ACHN (cell line): Measurements from ENCODE around the gene AQR.

Experiments used
- DNase-seq: peaks from one replicate; pipeline ENCODE4 v3.0.0-alpha.2; 2015
- in situ Hi-C: cut with HindIII; loops from 2 replicates; pipeline ENCODE4 v1.10.0; 2017; ENCODE audit warnings: low sequenced_read_pairs, low pct_ligation_motif_present, low pct_unique_long_range_greater_than_20kb

AQR gene

DNA sequence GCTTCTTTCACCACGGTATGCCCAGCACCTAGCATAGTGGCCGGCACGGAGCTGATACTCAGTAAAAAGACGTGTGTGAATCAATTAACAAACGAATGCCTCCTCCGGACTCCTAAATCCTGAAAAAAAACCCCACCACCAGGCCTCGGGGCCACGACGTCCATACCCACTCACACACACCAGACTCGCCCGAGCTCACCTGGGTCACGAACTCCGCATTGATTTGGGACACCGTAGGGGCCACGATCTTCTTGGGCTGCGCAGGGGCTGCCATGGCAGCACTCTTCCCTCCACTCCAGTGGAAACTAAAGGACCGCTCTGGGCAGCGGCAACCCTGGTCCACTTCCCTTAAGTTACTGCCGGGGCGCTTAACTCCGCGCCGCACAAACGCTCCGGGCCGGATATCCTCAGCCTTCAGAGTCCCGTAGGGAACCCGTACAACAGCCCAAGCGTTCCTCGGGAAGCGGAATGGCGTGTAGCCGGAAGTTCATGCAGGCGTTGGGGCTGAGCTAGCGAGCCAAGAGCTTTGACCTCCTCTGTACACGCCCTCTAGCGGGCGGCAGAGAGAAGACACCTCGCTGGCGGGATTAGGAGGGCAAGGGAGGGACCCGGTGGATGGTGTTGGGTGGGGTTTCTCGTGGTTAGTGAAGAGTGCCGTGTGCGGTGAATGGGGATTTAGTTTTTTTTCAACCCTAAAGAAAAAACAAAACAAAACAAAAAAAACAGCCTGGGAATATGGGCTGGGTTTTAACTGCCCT lies at the start of gene AQR:
Gene AQR, minus strand, starts transcription at position 403 of the 758 bp plus-strand sequence. Its CDS starts 129 bp downstream, at position 274.
- in situ Hi-C loops: no loop called here
- peak; percentile 96 for DNase-seq

GRCh38 chr15:35014241-35014640 lies 44.7 kb upstream of the AQR start:
- in situ Hi-C loops: no loop called here
- DNase-seq: no peak

GRCh38 chr15:35013370-35013769 lies 43.8 kb upstream of the AQR start:
- DNase-seq: no peak
- in situ Hi-C loops: no loop called here

DNA sequence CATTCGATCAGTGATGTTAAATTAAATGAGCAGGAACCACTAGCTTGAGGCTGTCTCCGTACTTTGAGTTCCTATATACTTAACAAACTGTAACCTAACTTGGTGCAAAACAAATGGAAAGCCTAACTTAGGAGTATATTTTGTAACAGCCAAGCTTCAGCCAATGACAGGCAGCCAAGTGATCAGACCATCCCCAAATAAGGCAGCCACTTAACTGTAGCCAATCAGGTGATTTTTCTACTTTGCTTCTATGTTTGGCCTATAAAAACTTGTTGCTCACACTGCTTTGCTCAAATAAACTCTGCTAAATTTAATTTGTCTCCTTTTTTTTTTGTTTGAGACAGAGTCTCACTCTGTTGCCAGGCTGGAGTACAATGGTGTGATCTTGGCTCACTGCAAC lies 37.9 kb upstream of the AQR start:
- no peak for DNase-seq
- in situ Hi-C loops: no loop called here

GRCh38 chr15:35005933-35006332 lies 36.4 kb upstream of the AQR start:
- no peak for DNase-seq
- in situ Hi-C loops: no loop called here

DNA sequence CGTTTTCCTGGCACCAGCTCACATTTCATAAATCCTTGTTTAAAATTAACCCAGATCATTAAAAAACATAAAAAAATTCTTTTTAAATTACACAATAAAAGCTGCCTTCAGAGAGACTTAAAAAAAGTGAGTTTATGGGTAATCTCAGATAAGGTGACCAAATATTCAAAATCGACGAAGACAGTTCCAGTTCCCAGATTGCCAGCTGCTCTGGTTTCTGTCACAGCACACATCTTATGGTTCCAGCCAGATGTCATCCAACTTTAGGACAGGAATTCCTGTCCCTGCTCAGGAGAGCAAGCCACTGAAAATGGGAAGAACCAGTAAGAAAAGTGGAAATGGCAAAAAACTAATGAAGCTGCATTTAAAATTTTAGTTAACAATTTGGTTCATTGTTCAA lies 34.4 kb upstream of the AQR start:
- in situ Hi-C loops: no loop called here
- no peak for DNase-seq

- in situ Hi-C loops: no loop called here
- no peak for DNase-seq
Observed at GRCh38 chr15:35000511-35000910, 31.0 kb upstream of the AQR start.

GRCh38 chr15:34999906-35000305 lies 30.4 kb upstream of the AQR start:
- in situ Hi-C loops: no loop called here

DNA sequence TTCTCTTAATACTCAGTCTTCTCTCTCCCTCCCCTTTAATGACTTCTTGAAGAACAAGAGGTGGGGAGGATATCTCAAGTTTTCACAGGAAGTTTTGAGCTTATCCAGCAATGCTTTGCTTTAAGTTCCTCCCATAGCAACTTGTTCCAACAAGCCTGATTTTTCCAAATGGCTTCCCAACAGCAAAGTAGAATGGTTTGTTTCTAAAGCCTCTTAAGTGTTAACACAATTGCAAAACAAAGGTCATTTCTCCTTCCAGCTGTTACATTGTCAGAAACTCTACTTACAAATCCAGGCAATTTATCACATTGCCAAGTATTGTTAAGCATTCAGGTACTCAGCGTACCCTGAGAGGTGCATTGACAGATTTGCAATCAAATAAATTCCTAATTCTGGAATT lies 25.4 kb upstream of the AQR start:
- DNase-seq: no peak
- in situ Hi-C loops: no loop called here

More at GRCh38 chr15:34999906-35000305, 30.4 kb upstream of the AQR start:
- no peak for DNase-seq

GRCh38 chr15:34993877-34994276 lies 24.3 kb upstream of the AQR start:
- DNase-seq: no peak
- in situ Hi-C loops: no loop called here

DNA sequence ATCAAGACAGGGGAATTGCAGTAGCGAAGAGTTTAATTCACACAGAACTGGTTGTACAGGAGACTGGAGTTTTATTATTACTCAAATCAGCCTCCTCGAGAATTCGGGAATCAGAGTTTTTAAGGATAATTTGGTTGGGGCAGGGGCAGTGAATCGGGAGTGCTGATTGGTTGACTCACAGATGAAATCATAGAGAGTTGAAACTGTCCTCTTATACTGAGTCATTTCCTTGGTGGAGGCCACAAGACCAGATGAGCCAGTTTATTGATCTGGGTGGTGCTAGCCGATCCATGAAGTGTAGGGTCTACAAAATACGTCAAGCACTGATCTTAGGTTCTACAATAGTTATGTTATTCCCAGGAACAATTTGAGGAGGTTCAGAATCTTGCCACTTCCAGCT lies 23.9 kb upstream of the AQR start:
- DNase-seq: no peak
- in situ Hi-C loops: no loop called here

DNA sequence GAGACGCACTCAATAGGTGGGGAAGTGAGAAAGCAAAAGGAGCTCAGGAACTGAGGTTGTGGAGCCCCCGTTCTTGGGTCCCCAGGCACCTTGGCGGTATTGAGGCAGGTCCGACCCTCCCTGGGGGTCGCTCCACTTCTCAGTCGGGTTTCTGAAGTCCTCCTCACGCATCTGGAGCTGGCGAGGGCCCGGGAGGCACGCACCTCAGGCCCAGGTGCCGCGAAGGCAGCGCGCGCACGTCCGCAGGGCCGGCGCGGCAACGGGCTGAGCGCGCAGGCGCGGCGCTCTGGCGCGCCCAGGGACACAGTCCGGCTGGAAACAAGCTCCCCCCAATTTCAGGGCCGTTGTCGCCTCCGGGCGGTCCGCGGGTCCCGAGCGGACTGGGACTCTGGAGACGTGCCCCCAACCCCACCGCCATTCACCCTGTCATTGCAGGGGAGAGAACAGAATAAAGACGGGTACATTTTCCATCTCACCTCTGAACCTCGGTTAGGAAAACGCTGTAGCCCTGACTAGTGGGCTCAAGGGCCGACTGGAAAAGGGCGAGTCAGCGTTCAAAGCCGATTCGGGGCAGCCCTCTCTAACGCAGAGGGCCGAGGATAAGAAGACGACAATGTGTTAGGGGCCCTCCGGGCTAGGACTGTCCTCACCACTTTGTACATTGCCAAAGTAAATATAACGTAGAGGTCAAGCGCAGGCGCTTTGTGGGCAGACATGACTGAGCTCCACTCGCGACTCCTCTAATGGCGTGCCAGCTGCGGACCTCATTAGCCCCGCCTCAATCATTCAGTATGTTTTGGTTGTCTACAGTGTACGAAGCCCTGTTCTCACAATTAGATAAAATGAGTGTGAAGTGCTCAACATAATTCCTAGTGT lies 18.7 kb upstream of the AQR start, which contains the start of gene ZNF770:
Gene ZNF770, minus strand, starts transcription at position 261 of the 876 bp plus-strand sequence. CDS start 4,853 bp downstream, outside the sequence.
- DNase-seq: peak; percentile 70
- in situ Hi-C loops: no loop called here

GRCh38 chr15:34987609-34988026 lies 18.1 kb upstream of the AQR start:
- in situ Hi-C loops: no loop called here

GRCh38 chr15:34986771-34987480 lies 17.4 kb upstream of the AQR start:
- in situ Hi-C loops: no loop called here
- DNase-seq: no peak

More at GRCh38 chr15:34987609-34988026, 18.1 kb upstream of the AQR start:
- no peak for DNase-seq

DNA sequence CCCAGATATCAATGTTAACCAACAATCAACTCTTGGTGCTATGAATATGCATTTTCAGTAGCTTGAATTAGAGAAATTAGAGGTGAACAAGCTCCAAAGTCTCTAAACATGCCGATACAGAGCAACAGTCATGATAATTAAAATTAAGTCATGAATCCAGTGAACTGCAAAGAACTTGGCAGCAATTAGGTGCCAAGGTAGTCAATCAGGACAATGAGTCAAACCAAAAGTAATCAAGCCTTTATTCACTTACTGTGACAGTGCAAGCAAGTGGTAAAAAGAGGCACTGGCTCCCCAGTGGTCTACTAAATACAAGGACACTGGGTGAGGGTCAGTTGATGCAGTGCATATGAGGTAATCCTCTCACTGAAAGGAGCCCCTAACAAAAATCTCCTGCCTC lies 16.8 kb upstream of the AQR start:
- in situ Hi-C loops: no loop called here
- no peak for DNase-seq

DNA sequence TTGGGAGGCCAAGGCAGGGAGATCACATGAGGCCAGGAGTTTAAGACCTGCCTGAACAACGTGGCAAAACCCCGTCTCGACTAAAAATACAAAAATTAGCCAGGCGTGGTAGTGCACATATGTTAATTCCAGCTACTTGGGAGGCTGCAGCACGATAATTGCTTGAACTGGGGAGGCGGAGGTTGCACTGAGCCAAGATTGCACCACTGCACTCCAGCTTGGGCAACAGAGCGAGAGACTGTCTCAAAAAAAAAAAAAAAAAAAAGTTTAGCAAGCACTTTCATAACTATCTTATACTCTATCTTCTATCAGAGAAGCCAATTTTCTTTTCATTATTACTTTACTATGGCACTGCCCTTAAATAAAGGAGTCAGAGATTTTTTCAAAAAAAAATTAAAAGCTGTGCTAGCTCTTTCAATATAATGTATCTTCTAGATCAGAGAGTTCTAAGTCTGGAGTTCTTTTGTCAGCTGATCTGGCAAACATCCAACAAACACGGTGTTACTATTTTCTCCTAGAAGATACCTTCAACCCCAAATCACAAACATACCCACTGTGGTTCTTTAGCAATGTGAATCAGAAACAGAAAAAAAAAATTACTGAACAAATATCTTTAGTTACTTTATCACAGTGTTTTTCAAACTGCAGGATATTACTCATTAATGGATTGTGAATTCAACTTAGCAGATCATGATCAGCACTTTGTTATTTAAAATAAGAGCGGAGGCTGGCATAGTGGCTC lies 15.5 kb upstream of the AQR start:
- in situ Hi-C loops: no loop called here
- peak; percentile 4 for DNase-seq

- in situ Hi-C loops: no loop called here
- DNase-seq: no peak
Observed at GRCh38 chr15:34976743-34977142, 7.2 kb upstream of the AQR start.

- in situ Hi-C loops: no loop called here
Observed at GRCh38 chr15:34976073-34976472, 6.5 kb upstream of the AQR start.

More at GRCh38 chr15:34976073-34976472, 6.5 kb upstream of the AQR start:
- DNase-seq: no peak
